AG09309 (cell line): Measurements from ENCODE around the gene PIAS2.
"Not testable (repeated sequence)": the region's sequence is repeated elsewhere in the genome, so short reads cannot be mapped to it uniquely, and the experiment has no call there.

Experiments used
- DNase-seq: peaks from one replicate; pipeline ENCODE4 v3.0.0-alpha.2; 2010; ENCODE audit warnings: low read depth
- H3K4me3 ChIP-seq: 2 replicates; pipeline ENCODE4 v1.5.1; 2011; ENCODE audit warnings: mild to moderate bottlenecking, low read depth, low read length, moderate library complexity; ENCODE audit not compliant: control insufficient read depth
- CTCF ChIP-seq: IDR thresholded peaks from 2 replicates; pipeline ENCODE4 v1.5.1; 2011; ENCODE audit warnings: mild to moderate bottlenecking, low read depth, low read length, inconsistent platforms; ENCODE audit not compliant: insufficient read depth, control insufficient read depth; ENCODE audit errors: missing control alignments

Gene PIAS2

GRCh38 chr18:46917108-46917802 is at the start of gene PIAS2, which contains the start of gene KATNAL2:
TSS of gene PIAS2 (minus strand) at chr18:46917507. CDS start at chr18:46917345, 162 bp downstream.
TSS of gene KATNAL2 (plus strand) at chr18:46917602. CDS start at chr18:46946873, 29,271 bp downstream.
- H3K4me3 ChIP-seq = peak within 1 kb of the TSS; percentile 78
- no peak for DNase-seq
- TF ChIP-seq CTCF = no peak

- not testable (repeated sequence) for DNase-seq, H3K4me3 ChIP-seq
These were observed 49.0 kb upstream of the PIAS2 start for GRCh38 chr18:46966266-46966665.

- not testable (repeated sequence) for H3K4me3 ChIP-seq, DNase-seq
These were observed 47.4 kb upstream of the PIAS2 start for GRCh38 chr18:46964579-46965293.

- not testable (repeated sequence) for DNase-seq, H3K4me3 ChIP-seq
These were observed 46.6 kb upstream of the PIAS2 start for GRCh38 chr18:46963656-46964578.

GRCh38 chr18:46958209-46958608 is 40.9 kb upstream of the PIAS2 start:
- H3K4me3 ChIP-seq = no peak overlapping the region
- DNase-seq = no peak
- TF ChIP-seq CTCF = no peak

- H3K4me3 ChIP-seq = no peak overlapping the region
- no peak for DNase-seq
- no peak for TF ChIP-seq CTCF
These were observed 35.9 kb upstream of the PIAS2 start for GRCh38 chr18:46953195-46953594.

- TF ChIP-seq CTCF = peak; percentile 41
- H3K4me3 ChIP-seq = no peak overlapping the region
- DNase-seq = no peak
These were observed 32.9 kb upstream of the PIAS2 start for GRCh38 chr18:46950064-46950656.
